NCI-H1092 (cell line): ENCODE data around the gene KCNK4.
A peak's percentile ranks its signal among the peaks of the same experiment; 100 is the strongest.

Experiments
- DNase-seq: peaks from one replicate; lab custom pipeline; 2025; lab: John Stamatoyannopoulos, UW

KCNK4 gene

GRCh38 chr11:64324692-64325469, 33.8 kb downstream of the KCNK4 start:
- no peak for DNase-seq

GRCh38 chr11:64327375-64327774, 36.3 kb downstream of the KCNK4 start:
- no peak for DNase-seq

DNA sequence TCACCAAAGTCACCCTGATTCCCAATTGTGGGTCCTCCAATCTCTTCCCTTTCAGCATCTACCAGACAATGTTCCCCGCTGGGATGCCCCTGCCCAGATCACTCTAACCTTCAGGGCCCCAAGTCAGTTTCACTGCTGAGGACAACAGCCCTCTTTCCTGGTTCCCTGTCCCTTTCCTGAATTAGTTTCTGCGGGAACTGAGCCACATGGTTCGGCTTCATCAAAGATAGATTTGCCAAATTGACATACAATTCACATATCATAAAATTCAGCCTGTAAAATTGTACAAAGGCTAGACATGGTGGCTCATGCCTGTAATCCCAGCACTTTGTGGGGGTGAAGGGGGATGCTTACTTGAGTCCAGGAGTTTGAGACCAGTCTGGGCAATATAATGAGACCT, 36.9 kb downstream of the KCNK4 start:
- no peak for DNase-seq

DNA sequence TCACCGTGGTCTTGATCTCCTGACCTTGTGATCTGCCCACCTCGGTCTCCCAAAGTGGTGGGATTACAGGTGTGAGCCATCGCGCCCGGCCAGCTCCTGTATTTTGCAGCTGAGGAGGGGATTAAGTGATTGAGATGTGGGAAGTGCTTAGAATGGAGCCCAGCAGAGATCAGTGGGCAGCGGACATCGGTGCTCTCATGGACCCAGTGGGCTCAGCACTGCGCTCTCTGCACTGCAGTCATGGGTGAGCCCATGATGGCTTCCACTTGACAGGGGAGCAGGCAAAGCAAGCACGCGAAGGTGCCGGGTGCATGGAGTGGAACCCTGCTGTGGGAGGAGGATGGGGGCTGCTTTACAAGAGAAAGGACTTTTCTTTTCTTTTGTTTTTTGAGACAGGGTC, 39.8 kb downstream of the KCNK4 start:
- DNase-seq = no peak

- DNase-seq = peak; percentile 68
Observed at GRCh38 chr11:64331569-64332371, 40.7 kb downstream of the KCNK4 start.

DNA sequence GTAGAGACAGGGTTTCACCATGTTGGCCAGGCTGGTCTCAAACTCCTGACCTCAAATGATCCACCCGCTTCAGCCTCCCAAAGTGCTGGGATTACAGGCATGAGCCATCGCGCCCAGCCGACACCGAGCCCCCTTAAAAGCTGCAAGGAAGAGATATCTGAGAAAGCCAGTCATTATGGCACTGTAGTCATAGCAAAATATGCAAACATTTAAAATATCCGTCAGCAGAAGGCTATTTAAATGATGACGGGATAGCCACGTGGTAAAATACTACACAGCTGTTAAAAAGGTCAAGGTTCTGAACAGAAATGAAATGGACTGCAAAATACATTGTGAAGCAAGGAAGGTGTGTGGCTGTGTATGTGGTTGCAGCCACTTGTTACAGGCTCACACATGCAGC, 42.5 kb downstream of the KCNK4 start:
- DNase-seq = no peak

GRCh38 chr11:64334764-64335735, 43.9 kb downstream of the KCNK4 start:
- peak; percentile 25 for DNase-seq

DNA sequence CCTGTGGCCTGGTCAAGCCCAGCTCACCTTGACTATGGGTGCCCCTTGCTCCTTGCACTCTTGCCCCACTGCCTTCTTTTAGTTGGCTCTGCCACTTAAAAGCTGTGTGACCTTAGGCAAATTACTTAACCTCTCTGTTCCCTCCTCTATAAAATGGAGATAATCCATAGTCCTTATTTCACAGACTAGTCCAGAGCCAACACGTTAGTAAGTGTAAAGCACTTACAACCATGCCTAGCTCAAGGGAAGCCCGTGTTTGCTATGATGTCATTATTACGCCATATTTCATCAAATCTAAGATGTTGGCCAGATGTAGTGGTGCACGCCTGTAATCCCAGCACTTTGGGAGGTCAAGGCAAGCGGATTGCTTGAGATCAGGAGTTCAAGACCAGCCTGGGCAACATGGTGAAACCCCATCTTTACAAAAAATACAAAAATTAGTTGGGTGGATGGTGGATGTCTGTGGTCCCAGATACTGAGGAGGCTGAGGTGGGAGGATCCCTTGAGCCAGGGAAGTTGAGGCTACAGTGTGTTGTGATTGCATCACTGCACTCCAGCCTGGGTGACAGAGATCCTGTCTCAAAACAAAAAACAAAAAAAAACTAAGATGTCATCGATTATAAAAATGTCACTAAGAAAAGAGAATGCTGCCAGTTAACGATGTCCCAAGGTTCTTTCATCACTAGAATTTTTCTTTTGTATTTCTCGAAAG, 46.6 kb downstream of the KCNK4 start:
- DNase-seq = no peak

GRCh38 chr11:64338716-64339115, 47.6 kb downstream of the KCNK4 start:
- no peak for DNase-seq

GRCh38 chr11:64339286-64339685, 48.2 kb downstream of the KCNK4 start:
- DNase-seq = no peak

DNA sequence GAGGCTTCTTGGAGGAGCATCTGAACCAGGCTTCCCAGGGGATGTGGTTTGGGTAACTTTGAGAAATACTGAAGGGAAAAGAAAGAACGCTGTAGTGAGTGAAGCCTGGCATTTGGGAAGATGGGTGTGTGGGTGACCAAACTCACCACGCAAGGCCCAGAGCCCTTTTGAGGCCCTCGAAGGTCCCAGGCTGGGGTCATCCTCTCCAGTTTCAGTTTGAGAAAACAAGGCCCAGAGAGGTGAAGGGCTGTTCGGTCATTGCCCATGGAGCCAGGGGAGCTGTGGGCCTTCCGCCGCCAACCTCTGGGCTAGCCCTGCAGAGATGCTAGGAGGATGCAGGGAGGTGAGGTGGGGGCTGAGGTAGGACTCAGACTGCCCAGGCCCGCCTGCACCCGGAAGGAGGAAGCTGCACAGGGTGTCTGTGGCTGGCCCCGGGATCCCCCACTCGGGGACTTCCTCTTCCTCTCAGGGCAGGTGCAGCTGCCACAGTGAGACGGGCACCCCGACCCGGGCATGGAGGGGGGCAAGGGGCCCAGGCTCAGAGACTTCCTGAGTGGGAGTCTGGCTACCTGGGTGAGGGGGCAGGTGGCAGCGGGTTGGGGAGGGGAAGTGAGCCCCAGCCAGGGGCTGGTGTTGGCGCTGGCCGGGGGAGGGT, 48.8 kb downstream of the KCNK4 start, which contains the start of gene CCDC88B:
TSS of gene CCDC88B (plus strand) at position 451 of the 655 bp plus-strand sequence. CDS start at position 514, 63 bp downstream.
- no peak for DNase-seq

DNA sequence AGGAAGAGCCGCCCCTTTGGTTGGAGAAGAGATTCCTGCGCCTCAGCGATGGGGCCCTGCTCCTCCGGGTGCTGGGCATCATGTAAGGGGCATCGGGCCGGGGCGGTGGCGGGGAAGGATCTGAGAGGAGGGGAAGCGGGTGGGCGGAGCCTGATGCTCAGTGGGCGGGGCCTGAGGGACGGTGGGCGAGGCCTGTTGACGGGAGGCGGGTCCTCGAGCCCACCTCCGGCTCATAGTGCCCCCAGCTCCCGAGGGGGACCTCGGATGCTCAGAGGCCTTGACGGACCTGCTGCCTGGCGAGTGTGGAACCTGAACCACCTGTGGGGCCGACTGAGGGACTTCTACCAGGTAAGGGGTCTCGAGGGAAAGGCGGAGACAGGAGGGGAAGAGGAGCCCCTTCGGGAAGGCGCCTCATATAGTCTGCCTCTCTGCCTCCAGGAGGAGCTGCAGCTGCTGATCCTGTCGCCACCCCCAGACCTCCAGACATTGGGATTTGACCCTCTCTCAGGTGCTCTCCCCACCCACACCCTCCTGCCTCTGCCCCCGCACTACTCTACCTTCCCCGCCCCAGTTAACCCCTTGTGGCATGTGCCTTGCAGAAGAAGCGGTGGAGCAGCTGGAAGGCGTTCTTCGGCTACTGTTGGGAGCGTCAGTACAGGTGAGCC, 49.7 kb downstream of the KCNK4 start:
- no peak for DNase-seq

DNA sequence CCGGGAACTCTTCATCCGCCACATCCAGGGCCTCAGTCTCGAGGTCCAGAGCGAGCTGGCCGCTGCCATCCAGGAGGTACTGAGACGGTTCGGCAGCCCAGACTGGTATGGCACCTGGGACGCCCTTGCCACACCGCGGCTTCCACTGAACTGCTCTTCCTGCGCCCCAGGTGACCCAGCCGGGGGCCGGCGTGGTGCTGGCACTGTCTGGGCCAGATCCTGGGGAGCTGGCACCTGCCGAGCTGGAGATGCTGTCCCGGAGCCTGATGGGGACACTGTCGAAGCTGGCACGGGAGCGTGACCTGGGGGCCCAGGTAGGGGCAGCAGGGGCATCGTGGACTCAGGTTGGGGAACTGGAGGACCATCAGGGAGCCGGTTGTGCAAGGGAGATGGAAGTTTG, 50.3 kb downstream of the KCNK4 start:
- DNase-seq = no peak

DNA sequence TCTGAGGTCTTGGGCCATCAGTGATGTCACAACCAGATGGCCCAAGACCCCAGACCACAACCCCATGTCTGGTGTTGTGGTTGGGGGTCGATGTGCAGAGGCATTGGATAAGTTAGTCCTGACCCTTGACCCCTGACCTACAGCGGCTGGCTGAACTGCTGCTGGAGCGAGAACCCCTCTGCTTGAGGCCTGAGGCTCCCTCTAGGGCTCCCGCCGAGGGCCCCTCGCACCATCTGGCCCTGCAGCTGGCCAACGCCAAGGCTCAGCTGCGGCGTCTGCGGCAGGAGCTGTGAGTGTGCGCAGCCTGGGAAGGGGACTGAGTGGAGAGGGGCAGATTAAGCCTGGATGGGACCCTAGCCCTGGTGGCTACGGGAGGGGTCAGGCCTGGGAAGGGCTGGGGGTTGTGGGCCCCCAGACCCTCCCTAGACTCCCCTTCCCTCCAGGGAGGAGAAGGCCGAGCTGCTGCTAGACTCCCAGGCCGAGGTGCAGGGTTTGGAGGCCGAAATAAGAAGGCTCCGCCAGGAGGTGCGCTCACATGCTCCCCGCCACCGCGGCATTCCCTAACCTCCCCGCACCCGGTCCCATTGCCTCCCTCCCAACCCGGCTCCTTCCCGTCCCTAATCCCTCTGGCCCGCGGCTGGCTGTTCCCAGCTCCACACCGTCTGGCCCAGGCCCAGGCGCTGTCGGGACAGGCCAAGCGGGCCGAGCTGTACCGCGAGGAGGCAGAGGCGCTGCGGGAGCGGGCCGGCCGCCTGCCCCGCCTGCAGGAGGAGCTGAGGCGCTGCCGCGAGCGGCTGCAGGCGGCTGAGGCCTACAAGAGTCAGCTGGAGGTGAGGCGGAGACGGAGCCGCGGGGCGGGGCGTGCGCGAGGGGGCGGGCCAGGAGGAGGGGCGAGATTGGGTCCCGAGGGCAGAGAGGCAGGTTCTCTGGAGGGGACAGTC, 51.0 kb downstream of the KCNK4 start:
- no peak for DNase-seq

- DNase-seq = no peak
Observed at GRCh38 chr11:64342869-64343745, 52.0 kb downstream of the KCNK4 start.

DNA sequence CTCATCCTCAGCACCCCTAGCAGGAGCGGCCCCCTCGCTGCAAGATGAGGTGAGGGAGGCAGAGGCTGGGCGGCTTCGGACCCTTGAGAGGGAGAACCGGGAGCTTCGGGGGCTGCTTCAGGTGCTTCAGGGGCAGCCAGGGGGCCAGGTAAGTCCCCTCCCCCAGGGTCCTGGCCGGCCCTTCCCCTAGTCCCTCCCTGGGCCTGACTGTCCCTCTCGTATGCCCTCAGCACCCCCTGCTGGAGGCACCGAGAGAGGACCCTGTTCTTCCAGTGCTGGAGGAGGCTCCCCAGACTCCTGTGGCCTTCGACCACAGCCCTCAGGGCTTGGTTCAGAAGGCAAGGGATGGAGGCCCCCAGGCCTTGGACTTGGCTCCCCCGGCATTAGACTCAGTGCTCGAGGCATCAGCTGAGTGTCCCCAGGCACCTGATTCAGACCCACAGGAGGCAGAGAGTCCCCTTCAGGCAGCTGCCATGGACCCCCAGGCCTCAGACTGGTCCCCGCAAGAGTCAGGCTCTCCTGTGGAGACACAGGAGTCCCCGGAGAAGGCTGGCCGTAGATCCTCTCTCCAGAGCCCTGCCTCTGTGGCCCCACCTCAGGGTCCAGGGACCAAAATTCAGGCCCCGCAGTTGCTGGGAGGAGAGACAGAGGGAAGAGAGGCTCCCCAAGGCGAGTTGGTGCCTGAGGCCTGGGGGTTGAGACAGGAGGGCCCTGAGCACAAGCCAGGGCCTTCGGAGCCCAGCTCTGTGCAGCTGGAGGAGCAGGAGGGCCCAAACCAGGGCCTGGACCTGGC, 52.9 kb downstream of the KCNK4 start:
- DNase-seq = no peak

DNA sequence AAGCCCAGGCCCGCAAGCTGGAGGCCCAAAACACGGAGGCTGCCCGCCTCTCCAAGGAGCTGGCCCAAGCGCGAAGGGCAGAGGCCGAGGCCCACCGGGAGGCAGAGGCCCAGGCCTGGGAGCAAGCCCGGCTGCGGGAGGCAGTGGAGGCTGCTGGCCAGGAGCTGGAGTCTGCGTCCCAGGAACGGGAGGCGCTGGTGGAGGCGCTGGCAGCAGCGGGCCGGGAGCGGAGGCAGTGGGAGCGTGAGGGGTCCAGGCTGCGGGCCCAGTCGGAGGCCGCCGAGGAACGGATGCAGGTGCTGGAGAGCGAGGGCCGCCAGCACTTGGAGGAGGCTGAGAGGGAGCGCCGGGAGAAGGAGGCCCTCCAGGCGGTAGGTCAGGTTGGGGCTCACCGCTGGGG, 53.7 kb downstream of the KCNK4 start:
- DNase-seq = no peak
